Measurements from ENCODE around the gene TLR9.

TLR9 gene

DNA sequence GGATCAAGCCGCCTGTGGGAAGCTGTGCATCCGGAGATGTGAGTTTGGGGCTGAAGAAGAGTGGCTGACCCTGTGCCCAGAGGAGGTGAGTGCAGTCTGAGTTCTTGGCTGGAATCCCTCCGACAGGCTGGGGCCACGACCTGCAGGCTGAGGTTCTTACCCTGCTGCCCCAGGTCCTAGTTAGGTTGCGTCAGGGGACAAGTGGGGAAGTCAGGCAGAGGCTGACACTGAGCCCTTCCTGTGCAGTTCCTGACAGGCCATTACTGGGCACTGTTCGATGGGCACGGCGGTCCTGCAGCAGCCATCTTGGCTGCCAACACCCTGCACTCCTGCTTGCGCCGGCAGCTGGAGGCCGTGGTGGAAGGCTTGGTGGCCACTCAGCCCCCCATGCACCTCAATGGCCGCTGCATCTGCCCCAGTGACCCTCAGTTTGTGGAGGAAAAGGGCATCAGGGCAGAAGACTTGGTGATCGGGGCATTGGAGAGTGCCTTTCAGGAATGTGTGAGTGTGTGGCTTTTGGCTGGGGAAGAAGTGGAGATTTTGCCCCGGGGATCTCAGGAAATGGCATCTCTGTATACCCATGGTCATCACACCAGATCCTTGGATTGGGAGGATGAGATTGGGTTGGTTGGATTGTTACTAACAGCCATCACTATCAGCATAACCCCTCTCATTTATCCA, 21.4 kb upstream of the TLR9 start:
- H3K4me1 ChIP-seq (ENCODE audit: control insufficient read depth, insufficient read depth, low read length) = peaks cover 25% of the 10 kb centered on the region
- peak overlapping the region; percentile 82 for H3K4me3 ChIP-seq (ENCODE audit: low read length)
- no peak for DNase-seq (ENCODE audit: low read depth)
- H3K27me3 ChIP-seq (replicated peaks; ENCODE audit: control insufficient read depth, insufficient read depth, low read length) = no peaks in the 10 kb centered on the region
- peak overlapping the region; percentile 85 for H3K9ac ChIP-seq (ENCODE audit: low read length)
- H3K36me3 ChIP-seq (ENCODE audit: control insufficient read depth, insufficient read depth, low read length, severe bottlenecking) = peaks cover 35% of the 10 kb centered on the region
- no peaks in the 10 kb centered on the region for H3K9me3 ChIP-seq (ENCODE audit: control insufficient read depth, low read length)

DNA sequence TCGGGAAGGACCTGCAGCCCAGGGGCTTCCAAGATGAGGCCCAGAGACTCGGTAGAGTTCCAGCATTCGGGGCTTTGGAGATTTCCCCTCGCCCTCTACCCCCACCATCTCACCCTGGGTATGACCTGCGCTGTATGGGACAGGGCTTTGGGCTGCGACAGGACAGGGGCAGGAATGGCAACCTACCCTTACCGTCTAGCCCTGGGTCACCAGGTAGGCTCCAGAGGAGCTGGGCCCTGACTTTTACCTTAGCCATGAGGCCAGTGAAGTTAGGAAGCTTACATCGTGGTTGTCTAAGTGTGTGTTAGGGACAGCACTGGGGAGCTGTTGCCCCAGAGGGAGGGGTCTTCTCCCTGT, 20.8 kb upstream of the TLR9 start:
- H3K4me3 ChIP-seq (ENCODE audit: low read length) = peak overlapping the region; percentile 82
- no peak for DNase-seq (ENCODE audit: low read depth)
- peaks cover 28% of the 10 kb centered on the region for H3K36me3 ChIP-seq (ENCODE audit: control insufficient read depth, insufficient read depth, low read length, severe bottlenecking)
- H3K9ac ChIP-seq (ENCODE audit: low read length) = peak overlapping the region; percentile 85
- peaks cover 25% of the 10 kb centered on the region for H3K4me1 ChIP-seq (ENCODE audit: control insufficient read depth, insufficient read depth, low read length)
- no peaks in the 10 kb centered on the region for H3K9me3 ChIP-seq (ENCODE audit: control insufficient read depth, low read length)
- H3K27me3 ChIP-seq (replicated peaks; ENCODE audit: control insufficient read depth, insufficient read depth, low read length) = no peaks in the 10 kb centered on the region

DNA sequence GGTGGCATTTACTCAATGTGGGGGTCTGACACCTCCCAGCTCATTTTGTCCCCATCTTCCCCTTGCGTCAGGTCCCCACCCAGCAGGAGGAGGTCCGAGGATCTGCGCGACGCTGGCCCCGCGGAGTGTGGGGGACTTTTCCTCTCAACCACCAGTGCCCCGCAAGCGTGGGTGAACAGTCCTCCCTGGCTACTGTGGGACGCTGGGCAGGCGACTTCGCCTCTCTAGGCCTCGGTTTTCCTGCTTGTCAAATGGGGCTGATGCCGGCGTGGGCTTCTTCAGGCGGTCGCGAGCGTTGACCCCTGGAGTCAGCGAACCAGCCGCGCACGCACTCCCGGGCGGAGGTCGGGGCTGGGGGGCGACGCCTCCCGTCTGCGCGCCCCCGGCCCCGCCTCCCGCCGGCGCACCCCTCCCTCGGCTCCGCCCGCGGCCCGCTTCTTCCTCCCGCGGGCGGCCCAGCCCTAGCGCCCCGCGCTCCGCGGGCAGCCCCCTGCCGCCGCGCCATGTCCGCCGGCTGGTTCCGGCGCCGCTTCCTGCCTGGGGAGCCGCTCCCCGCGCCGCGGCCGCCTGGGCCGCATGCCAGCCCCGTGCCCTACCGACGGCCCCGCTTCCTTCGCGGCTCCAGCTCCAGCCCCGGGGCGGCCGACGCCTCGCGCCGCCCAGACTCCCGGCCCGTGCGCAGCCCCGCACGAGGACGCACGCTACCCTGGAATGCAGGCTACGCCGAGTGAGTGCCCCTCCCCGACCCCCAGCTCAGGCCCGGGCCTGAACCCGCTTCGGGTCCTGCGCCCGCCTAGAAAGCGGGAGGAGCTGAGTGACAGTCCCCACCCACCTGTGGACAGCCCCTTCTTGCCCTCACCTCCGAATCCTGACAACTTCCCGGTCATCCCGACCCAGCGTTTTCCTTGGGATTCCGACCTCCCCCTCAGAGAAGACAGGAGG, 20.1 kb upstream of the TLR9 start, which contains the start of gene PPM1M:
Gene PPM1M (plus strand): TSS at position 438 of the 942 bp plus-strand sequence. CDS start 66 bp downstream, at position 504.
- H3K36me3 ChIP-seq (ENCODE audit: control insufficient read depth, insufficient read depth, low read length, severe bottlenecking) = peaks cover 22% of the 10 kb centered on the region
- no peaks in the 10 kb centered on the region for H3K9me3 ChIP-seq (ENCODE audit: control insufficient read depth, low read length)
- peak within 1 kb of the TSS; percentile 82 for H3K4me3 ChIP-seq (ENCODE audit: low read length)
- DNase-seq (ENCODE audit: low read depth) = peak; percentile 80
- H3K4me1 ChIP-seq (ENCODE audit: control insufficient read depth, insufficient read depth, low read length) = peaks cover 32% of the 10 kb centered on the region
- no peaks in the 10 kb centered on the region for H3K27me3 ChIP-seq (replicated peaks; ENCODE audit: control insufficient read depth, insufficient read depth, low read length)
- peak within 1 kb of the TSS; percentile 85 for H3K9ac ChIP-seq (ENCODE audit: low read length)

DNA sequence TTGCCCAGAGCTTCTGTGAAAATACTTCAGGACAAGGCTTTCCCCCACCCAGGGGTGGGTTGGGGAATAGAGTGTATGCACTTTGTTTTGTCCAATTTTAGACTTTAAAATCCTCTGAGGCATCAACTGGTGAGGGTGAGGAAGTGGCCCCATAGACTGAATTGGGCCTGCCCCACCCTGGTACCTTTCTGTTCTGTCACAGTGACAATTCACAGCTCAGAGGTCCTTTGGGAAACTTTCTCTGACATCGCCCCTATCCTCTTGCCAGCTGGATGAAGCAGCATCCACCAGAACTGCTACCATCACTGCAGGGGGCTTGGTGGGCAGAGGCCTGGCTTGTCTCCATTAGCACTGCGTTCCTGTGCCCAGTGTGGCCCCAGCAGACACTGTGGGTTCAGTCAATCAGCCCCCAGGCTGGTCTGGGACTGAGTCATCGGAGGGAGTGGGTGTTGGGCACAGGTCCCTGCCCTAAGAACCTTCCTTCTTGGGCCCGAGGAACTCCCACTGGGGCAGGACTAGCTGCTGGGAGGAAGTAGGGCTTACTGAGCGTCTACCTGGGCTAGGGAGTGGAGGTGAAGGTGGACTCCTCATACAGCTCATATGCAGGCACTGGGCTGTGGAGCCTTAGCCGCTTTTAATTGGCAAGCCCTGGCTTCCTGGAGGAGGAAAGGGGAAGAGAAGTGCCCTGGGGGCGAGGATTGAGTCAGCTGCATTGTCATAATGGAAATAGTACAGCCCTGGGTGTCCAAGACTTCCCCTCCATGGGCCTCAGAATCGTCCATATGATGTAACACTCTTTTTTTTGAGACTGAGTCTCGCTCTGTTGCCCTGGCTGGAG, 18.6 kb upstream of the TLR9 start:
- peaks cover 6% of the 10 kb centered on the region for H3K36me3 ChIP-seq (ENCODE audit: control insufficient read depth, insufficient read depth, low read length, severe bottlenecking)
- no peak overlapping the region for H3K4me3 ChIP-seq (ENCODE audit: low read length)
- H3K27me3 ChIP-seq (replicated peaks; ENCODE audit: control insufficient read depth, insufficient read depth, low read length) = no peaks in the 10 kb centered on the region
- no peaks in the 10 kb centered on the region for H3K9me3 ChIP-seq (ENCODE audit: control insufficient read depth, low read length)
- peak; percentile 79 for DNase-seq (ENCODE audit: low read depth)
- no peak overlapping the region for H3K9ac ChIP-seq (ENCODE audit: low read length)
- H3K4me1 ChIP-seq (ENCODE audit: control insufficient read depth, insufficient read depth, low read length) = peaks cover 40% of the 10 kb centered on the region

DNA sequence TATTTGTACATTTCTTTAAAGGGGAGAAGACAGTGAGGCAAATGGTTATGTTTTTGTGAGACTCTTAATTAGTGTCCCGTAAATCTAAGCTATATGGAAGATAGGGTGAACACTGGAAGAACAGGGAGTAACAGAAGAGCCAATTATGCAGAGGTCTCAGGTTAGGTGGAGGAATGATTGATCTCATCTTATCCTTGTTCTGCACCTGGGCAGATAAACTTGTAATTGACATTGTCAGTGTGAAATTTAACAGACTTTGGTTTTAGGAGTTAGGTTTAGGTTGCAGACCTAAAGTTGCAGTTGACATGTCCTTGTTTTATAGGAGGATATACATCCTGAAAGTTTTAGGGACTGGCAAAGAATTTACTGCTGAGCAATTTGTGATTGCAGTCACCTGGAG, 16.6 kb upstream of the TLR9 start:
- H3K9ac ChIP-seq (ENCODE audit: low read length) = no peak overlapping the region
- H3K27me3 ChIP-seq (replicated peaks; ENCODE audit: control insufficient read depth, insufficient read depth, low read length) = no peaks in the 10 kb centered on the region
- peaks cover 51% of the 10 kb centered on the region for H3K4me1 ChIP-seq (ENCODE audit: control insufficient read depth, insufficient read depth, low read length)
- H3K4me3 ChIP-seq (ENCODE audit: low read length) = no peak overlapping the region
- no peak for DNase-seq (ENCODE audit: low read depth)
- no peaks in the 10 kb centered on the region for H3K36me3 ChIP-seq (ENCODE audit: control insufficient read depth, insufficient read depth, low read length, severe bottlenecking)
- H3K9me3 ChIP-seq (ENCODE audit: control insufficient read depth, low read length) = no peaks in the 10 kb centered on the region

DNA sequence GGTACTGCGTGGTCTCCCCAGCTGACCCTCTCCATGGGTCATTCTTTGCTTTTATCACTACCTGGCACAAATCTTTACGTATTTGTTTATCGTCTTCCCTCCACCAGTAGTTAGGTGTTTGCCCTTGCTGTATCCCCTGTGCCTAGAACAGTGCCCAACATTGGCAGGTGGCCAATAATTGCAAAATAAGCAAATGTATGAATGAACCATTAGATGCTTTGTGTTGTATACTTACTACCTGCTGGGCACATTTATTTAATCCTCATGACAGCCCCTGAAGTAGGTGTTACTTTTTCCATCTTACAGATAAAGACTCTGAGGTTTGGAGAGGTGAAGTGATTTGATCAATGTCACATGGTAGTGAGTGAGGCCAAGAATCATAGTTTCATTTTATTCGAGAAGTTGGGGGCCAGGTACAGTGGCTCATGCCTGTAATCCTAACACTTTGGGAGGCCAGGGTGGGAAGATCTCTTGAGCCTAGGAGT, 15.5 kb upstream of the TLR9 start:
- H3K27me3 ChIP-seq (replicated peaks; ENCODE audit: control insufficient read depth, insufficient read depth, low read length) = no peaks in the 10 kb centered on the region
- no peak overlapping the region for H3K4me3 ChIP-seq (ENCODE audit: low read length)
- H3K9me3 ChIP-seq (ENCODE audit: control insufficient read depth, low read length) = no peaks in the 10 kb centered on the region
- no peaks in the 10 kb centered on the region for H3K36me3 ChIP-seq (ENCODE audit: control insufficient read depth, insufficient read depth, low read length, severe bottlenecking)
- H3K4me1 ChIP-seq (ENCODE audit: control insufficient read depth, insufficient read depth, low read length) = peaks cover 46% of the 10 kb centered on the region
- H3K9ac ChIP-seq (ENCODE audit: low read length) = no peak overlapping the region
- DNase-seq (ENCODE audit: low read depth) = no peak

DNA sequence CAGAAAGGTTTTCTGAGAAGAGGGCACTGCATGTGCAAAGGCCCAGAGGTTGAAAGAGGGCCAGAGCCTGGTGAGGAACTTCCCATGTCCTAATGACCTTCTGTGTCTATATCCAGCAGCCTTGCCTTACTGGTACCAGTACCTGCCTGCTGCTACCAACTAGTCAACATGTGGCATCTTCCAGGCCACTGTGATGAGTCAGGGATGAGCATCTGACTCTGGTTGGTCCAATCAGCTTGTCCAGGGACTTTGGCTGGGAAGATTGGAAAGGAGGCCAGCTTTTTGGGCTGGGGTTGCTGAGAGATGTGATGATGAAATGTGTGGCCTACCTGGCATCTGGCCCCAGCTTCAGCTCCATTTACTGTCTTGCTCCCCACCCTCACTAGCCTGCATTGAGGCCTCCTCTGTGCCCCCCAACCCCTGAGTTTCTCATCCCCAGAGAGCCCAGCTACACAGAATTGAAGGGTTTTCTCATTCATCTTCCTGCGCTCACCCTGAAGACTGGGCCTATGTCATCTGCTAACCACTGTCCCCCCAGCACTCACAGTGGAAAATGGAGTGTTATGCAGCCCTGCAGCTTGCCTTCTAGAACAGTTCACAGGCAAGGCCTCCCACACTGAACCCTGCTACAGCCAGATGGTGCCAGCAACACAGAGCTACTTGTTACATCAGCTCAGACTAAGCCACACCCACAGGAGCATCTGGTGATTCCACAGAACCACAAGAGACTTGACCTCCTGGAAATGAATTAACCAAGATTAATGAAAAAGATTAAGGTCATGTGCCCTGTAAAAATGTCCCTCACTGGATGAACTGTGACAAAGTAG, 14.8 kb upstream of the TLR9 start:
- H3K36me3 ChIP-seq (ENCODE audit: control insufficient read depth, insufficient read depth, low read length, severe bottlenecking) = no peaks in the 10 kb centered on the region
- peak overlapping the region; percentile 99 for H3K9ac ChIP-seq (ENCODE audit: low read length)
- H3K4me1 ChIP-seq (ENCODE audit: control insufficient read depth, insufficient read depth, low read length) = peaks cover 50% of the 10 kb centered on the region
- H3K9me3 ChIP-seq (ENCODE audit: control insufficient read depth, low read length) = no peaks in the 10 kb centered on the region
- peak overlapping the region; percentile 87 for H3K4me3 ChIP-seq (ENCODE audit: low read length)
- no peaks in the 10 kb centered on the region for H3K27me3 ChIP-seq (replicated peaks; ENCODE audit: control insufficient read depth, insufficient read depth, low read length)
- DNase-seq (ENCODE audit: low read depth) = peak; percentile 92

DNA sequence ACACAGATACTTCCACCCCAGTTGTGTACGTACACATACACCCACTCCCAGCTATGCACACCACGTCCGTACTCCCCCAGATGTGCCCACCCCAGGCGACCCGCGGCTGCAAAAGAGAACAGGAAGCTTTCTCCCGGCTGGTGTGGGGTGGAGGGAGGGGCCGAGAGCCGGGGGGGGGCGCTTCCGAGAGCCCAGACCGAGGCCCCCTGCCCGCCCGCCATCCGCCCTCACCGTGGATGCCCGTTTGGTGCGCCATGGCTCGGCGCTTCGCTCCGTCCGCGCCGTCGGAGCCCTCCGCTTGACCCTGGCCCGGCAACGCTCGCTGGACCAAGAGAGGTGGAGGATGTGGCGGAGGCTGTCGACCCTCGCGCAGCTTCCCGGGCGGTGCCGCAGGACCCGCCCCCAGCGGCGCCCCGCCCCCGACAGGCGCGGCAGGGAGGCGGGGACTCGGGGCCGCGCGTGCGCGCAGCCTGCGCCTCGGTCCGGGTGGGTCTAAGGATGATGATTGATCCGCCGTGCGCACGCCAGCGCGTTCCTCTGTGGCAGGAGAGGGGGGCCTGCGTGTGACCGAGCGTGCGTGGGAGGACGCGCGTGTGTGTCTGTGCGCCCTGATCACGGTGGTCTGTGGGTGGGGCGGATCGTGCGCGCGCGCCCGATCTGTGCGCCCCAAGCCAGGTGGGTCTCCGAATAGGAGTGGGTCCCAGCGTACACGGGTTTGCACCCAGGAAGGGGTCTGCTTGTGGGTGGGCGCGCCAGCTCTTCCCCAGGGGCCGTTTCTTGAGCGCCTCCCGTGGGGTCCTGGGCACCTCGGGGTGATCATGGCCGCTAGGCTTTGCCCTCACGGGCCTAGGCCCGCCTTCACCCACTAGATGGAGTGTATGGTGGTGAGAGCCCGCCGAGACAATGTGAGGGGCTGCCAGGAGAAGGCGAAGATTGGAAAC, 13.6 kb upstream of the TLR9 start, which contains the start of gene TWF2:
Gene TWF2 (minus strand): TSS at position 398 of the 941 bp plus-strand sequence. CDS start 142 bp downstream, at position 256.
- peak; percentile 93 for DNase-seq (ENCODE audit: low read depth)
- no peaks in the 10 kb centered on the region for H3K9me3 ChIP-seq (ENCODE audit: control insufficient read depth, low read length)
- H3K9ac ChIP-seq (ENCODE audit: low read length) = peak within 1 kb of the TSS; percentile 99
- peaks cover 50% of the 10 kb centered on the region for H3K4me1 ChIP-seq (ENCODE audit: control insufficient read depth, insufficient read depth, low read length)
- peaks cover 11% of the 10 kb centered on the region for H3K36me3 ChIP-seq (ENCODE audit: control insufficient read depth, insufficient read depth, low read length, severe bottlenecking)
- H3K4me3 ChIP-seq (ENCODE audit: low read length) = peak within 1 kb of the TSS; percentile 87
- no peaks in the 10 kb centered on the region for H3K27me3 ChIP-seq (replicated peaks; ENCODE audit: control insufficient read depth, insufficient read depth, low read length)

DNA sequence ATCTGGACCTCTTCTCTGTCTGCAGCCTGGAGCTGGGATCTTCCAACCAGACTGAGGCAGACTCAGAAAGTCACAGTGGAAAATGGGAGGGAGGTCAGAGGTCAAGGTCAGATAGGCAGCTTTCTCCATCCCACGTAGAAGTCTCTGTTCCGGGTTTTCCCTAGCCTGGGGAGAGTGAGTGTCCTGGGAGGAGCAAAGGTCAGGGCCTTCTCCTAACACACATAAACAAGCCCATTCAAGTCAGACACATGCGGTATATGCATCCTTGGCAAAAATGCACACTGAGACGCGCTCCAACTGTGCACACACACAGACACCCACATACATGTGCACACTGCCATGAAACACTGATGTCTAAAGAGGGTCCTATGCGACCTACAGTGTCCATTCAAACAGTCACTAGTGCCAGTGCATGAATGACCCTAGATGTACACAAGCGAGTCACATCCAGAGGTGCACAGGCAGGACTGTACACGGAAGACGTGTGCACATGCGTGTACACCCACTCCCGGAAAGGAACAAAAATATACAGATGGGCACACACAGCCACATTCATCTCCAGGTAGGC, 12.8 kb upstream of the TLR9 start:
- peaks cover 51% of the 10 kb centered on the region for H3K4me1 ChIP-seq (ENCODE audit: control insufficient read depth, insufficient read depth, low read length)
- H3K9ac ChIP-seq (ENCODE audit: low read length) = peak overlapping the region; percentile 99
- peaks cover 14% of the 10 kb centered on the region for H3K36me3 ChIP-seq (ENCODE audit: control insufficient read depth, insufficient read depth, low read length, severe bottlenecking)
- no peaks in the 10 kb centered on the region for H3K27me3 ChIP-seq (replicated peaks; ENCODE audit: control insufficient read depth, insufficient read depth, low read length)
- H3K9me3 ChIP-seq (ENCODE audit: control insufficient read depth, low read length) = no peaks in the 10 kb centered on the region
- peak; percentile 30 for DNase-seq (ENCODE audit: low read depth)
- H3K4me3 ChIP-seq (ENCODE audit: low read length) = peak overlapping the region; percentile 87

All from adipocyte (in vitro differentiated cells).